Cardiac fibroblast (primary cell): ENCODE results near the gene PALLD.

Source experiments
- DNase-seq, 2 donors: peaks; one replicate each; pipeline versions ENCODE4 v3.0.0 to v3.0.0-alpha.2; 2010; ENCODE audit warnings: low read depth in 2 of 2
- H3K4me3 ChIP-seq, 2 donors: replicated peaks in 1 of 2; 1 replicate in 1 of 2; 2 replicates in 1 of 2; pipeline ENCODE4 v1.5.1; 2011; ENCODE audit warnings: low read depth in 2 of 2, low read length in 2 of 2, mild to moderate bottlenecking in 2 of 2, moderate library complexity in 1 of 2
- TF ChIP-seq, protein P1 (sequence below): IDR thresholded peaks from one replicate; pipeline ENCODE4 v1.5.1; 2011; ENCODE audit warnings: low read depth, mild to moderate bottlenecking, low read length, inconsistent platforms

Gene PALLD

DNA sequence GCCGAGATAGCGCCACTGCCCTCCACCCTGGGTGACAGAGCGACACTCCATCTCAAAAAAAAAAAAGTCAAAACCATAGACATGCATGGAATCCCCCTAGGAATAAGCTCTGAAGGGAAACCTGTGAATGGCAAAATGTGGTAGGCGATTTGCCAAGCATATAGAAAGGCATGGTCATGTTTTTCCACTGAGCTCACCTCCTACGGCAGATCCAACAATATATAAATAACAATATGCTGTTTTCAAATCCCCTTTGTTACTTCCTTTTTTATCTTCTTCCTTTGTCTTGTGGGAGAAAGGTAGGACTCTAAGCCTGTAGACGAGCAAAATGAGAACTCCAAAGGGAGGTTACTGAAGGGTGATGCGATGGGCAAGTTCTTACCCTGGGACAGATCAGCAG is 219.0 kb downstream of the PALLD start:
- no peak overlapping the region for H3K4me3 ChIP-seq
- peak in 1 of 2 donors; percentile 54 for DNase-seq
- TF ChIP-seq, protein P1, sequence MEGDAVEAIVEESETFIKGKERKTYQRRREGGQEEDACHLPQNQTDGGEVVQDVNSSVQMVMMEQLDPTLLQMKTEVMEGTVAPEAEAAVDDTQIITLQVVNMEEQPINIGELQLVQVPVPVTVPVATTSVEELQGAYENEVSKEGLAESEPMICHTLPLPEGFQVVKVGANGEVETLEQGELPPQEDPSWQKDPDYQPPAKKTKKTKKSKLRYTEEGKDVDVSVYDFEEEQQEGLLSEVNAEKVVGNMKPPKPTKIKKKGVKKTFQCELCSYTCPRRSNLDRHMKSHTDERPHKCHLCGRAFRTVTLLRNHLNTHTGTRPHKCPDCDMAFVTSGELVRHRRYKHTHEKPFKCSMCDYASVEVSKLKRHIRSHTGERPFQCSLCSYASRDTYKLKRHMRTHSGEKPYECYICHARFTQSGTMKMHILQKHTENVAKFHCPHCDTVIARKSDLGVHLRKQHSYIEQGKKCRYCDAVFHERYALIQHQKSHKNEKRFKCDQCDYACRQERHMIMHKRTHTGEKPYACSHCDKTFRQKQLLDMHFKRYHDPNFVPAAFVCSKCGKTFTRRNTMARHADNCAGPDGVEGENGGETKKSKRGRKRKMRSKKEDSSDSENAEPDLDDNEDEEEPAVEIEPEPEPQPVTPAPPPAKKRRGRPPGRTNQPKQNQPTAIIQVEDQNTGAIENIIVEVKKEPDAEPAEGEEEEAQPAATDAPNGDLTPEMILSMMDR = no peak

DNA sequence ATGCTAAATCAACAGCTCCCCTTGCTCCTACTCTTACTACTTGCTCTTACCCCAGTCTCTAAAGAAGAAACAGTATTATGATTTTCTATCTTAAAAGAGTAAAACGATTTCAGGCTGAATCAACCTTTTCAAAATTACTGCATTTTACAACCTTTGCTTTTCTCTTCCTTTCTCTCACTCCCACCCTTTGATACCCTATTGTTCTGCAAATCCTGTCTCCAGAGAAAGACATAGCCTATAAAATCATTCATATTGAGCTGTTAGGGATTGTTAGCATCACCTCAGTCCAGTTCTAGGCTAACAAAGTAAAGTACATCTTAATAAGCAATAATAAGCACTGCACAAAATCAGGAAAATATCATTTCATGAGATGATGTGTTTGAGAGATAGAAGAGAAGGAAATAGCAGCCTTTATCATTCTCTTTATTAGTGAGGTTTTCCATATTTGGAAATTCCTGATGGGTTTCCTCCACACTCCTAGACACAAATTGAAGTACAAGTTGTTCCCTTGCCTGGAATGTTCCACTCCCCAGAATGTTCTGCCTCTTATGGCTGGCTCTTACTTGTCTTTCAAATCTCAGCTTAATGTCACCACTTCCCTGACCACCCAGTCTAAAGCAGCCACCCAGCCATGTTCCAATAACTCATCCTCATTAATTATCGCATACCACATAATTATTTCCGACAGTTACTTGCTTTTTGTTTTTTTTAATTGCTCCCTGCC is 219.7 kb downstream of the PALLD start:
- H3K4me3 ChIP-seq = no peak overlapping the region
- peak; percentile 41 to 51 for DNase-seq

GRCh38 chr4:168717847-168718246 is 221.0 kb downstream of the PALLD start:
- TF ChIP-seq, protein P1 = no peak
- no peak overlapping the region for H3K4me3 ChIP-seq
- DNase-seq = peak; percentile 56 to 84

More for the DNA sequence above, 219.7 kb downstream of the PALLD start:
- TF ChIP-seq, protein P1 = no peak

DNA sequence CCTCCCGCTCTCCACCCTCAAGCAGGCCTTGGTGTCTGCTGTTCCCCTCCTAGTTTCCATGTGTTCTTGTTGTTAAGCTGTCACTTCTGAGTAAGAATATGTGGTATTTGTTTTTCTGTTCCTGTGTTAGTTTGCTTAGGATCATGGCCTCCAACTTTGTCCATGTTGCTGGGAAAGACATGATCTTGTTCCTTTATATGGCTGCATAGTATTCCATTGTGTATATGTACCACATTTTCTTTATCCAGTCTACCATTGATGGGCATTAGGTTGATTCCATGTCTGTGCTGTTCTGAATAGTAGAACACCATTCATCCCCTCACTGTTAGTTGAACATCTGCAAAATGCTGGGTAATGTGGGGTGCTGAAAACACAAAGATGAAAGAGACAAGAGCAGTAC is 222.9 kb downstream of the PALLD start:
- TF ChIP-seq, protein P1 = no peak
- no peak overlapping the region for H3K4me3 ChIP-seq
- no peak for DNase-seq

DNA sequence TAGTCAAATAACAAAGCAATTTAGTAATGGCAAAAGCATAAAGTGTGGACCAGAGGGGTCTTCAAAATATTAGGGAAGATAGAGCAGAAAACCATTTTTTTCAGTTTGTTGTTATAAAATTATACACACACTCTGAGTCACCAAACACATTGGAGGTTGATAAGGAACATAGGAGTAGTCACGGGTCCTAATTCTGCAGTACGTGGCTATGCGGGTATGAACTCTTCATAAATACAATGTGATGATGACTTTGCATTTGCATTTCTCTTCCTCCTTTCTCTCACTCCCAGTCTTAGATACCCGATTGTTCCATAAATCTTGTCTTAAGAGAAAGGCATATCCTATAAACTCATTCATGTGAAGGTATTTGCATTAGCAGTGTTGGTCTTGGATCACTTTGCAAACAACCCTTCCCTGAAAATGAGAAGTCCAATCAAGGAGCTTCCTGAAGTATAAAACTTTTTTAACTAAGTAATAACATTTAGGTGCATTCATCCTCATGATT is 223.6 kb downstream of the PALLD start:
- H3K4me3 ChIP-seq = no peak overlapping the region
- no peak for DNase-seq
- TF ChIP-seq, protein P1 = no peak

- TF ChIP-seq, protein P1 = no peak
- DNase-seq = peak in 1 of 2 donors; percentile 51
- no peak overlapping the region for H3K4me3 ChIP-seq
Measured at GRCh38 chr4:168722391-168722790, 225.5 kb downstream of the PALLD start.
